ENCODE data around the gene PP2D1. TPM values are rescaled to one million over a fixed set of nuclear protein-coding genes. Genes with fewer than 3 reads are reported as not detected.
"Not testable (repeated sequence)": the region's sequence is repeated elsewhere in the genome, so short reads cannot be mapped to it uniquely, and the experiment has no call there.

PP2D1 gene
- total and polyA plus RNA-seq, 2 donors = not detected

- no peak for DNase-seq (ENCODE audit: low read depth in 6 of 9, low spot score in 9 of 9)
- Histone ChIP-seq H3K9me3 (ENCODE audit: control insufficient read depth in 2 of 2, insufficient read depth in 1 of 2, low read length in 1 of 2) (no peaks in the 10 kb centered on the region), H3K4me3 (ENCODE audit: low read length in 2 of 2) (no peak overlapping the region), H3K27me3 (ENCODE audit: control insufficient read depth in 2 of 2, insufficient read depth in 1 of 2, low read length in 1 of 2) (no peaks in the 10 kb centered on the region), H3K4me1 (ENCODE audit: control insufficient read depth in 2 of 2, insufficient read depth in 2 of 2, low read length in 2 of 2) (no peaks in the 10 kb centered on the region), H3K27ac (ENCODE audit: low read depth in 1 of 2, low read length in 1 of 2) (no peak overlapping the region), H3K36me3 (ENCODE audit: control insufficient read depth in 2 of 2, insufficient read depth in 2 of 2, low read length in 1 of 2) (peaks cover 12 to 24% of the 10 kb centered on the region in 2 donors)
- 96% methylated on average over 4 of the region's 4 CpGs for WGBS
These were observed 51.4 kb downstream of the PP2D1 start for GRCh38 chr3:19960696-19961095.

- Histone ChIP-seq H3K27me3 (ENCODE audit: control insufficient read depth in 2 of 2, insufficient read depth in 1 of 2, low read length in 1 of 2) (no peaks in the 10 kb centered on the region), H3K4me1 (ENCODE audit: control insufficient read depth in 2 of 2, insufficient read depth in 2 of 2, low read length in 2 of 2) (no peaks in the 10 kb centered on the region), H3K4me3 (ENCODE audit: low read length in 2 of 2) (no peak overlapping the region), H3K9me3 (ENCODE audit: control insufficient read depth in 2 of 2, insufficient read depth in 1 of 2, low read length in 1 of 2) (no peaks in the 10 kb centered on the region), H3K27ac (ENCODE audit: low read depth in 1 of 2, low read length in 1 of 2) (no peak overlapping the region), H3K36me3 (ENCODE audit: control insufficient read depth in 2 of 2, insufficient read depth in 2 of 2, low read length in 1 of 2) (peaks cover 12 to 30% of the 10 kb centered on the region in 2 donors)
- 76% methylated on average over 4 of the region's 4 CpGs for WGBS
- no peak for DNase-seq (ENCODE audit: low read depth in 6 of 9, low spot score in 9 of 9)
These were observed 52.6 kb downstream of the PP2D1 start for GRCh38 chr3:19959505-19959904.

GRCh38 chr3:19957354-19957753, 54.7 kb downstream of the PP2D1 start:
- peaks cover 20 to 49% of the 10 kb centered on the region in 2 donors for H3K36me3 ChIP-seq (ENCODE audit: control insufficient read depth in 2 of 2, insufficient read depth in 2 of 2, low read length in 1 of 2)
- WGBS = 97% methylated on average over 9 of the region's 9 CpGs
- not testable (repeated sequence) for H3K4me1 ChIP-seq (ENCODE audit: control insufficient read depth in 2 of 2, insufficient read depth in 2 of 2, low read length in 2 of 2)

GRCh38 chr3:19954676-19955075, 57.4 kb downstream of the PP2D1 start:
- H3K36me3 ChIP-seq (ENCODE audit: control insufficient read depth in 2 of 2, insufficient read depth in 2 of 2, low read length in 1 of 2) = peaks cover 20 to 54% of the 10 kb centered on the region in 2 donors
- no peaks in the 10 kb centered on the region for H3K4me1 ChIP-seq (ENCODE audit: control insufficient read depth in 2 of 2, insufficient read depth in 2 of 2, low read length in 2 of 2)

More at GRCh38 chr3:19957354-19957753, 54.7 kb downstream of the PP2D1 start:
- H3K27ac ChIP-seq (ENCODE audit: low read depth in 1 of 2, low read length in 1 of 2); H3K4me3 ChIP-seq (ENCODE audit: low read length in 2 of 2); DNase-seq (ENCODE audit: low read depth in 6 of 9, low spot score in 9 of 9); H3K9me3 ChIP-seq (ENCODE audit: control insufficient read depth in 2 of 2, insufficient read depth in 1 of 2, low read length in 1 of 2); H3K27me3 ChIP-seq (ENCODE audit: control insufficient read depth in 2 of 2, insufficient read depth in 1 of 2, low read length in 1 of 2): not testable (repeated sequence)

GRCh38 chr3:19950316-19950715, 61.7 kb downstream of the PP2D1 start:
- no peaks in the 10 kb centered on the region for H3K27me3 ChIP-seq (ENCODE audit: control insufficient read depth in 2 of 2, insufficient read depth in 1 of 2, low read length in 1 of 2)
- no peaks in the 10 kb centered on the region for H3K9me3 ChIP-seq (ENCODE audit: control insufficient read depth in 2 of 2, insufficient read depth in 1 of 2, low read length in 1 of 2)
- WGBS = 95% methylated on average over 2 of the region's 2 CpGs
- no peak for DNase-seq (ENCODE audit: low read depth in 6 of 9, low spot score in 9 of 9)
- peaks cover 3 to 13% of the 10 kb centered on the region in 2 donors for H3K4me1 ChIP-seq (ENCODE audit: control insufficient read depth in 2 of 2, insufficient read depth in 2 of 2, low read length in 2 of 2)
- H3K4me3 ChIP-seq (ENCODE audit: low read length in 2 of 2) = no peak overlapping the region
- H3K36me3 ChIP-seq (ENCODE audit: control insufficient read depth in 2 of 2, insufficient read depth in 2 of 2, low read length in 1 of 2) = peaks cover 17 to 41% of the 10 kb centered on the region in 2 donors
- no peak overlapping the region for H3K27ac ChIP-seq (ENCODE audit: low read depth in 1 of 2, low read length in 1 of 2)

More at GRCh38 chr3:19954676-19955075, 57.4 kb downstream of the PP2D1 start:
- no peak for DNase-seq (ENCODE audit: low read depth in 6 of 9, low spot score in 9 of 9)
- no peak overlapping the region for H3K27ac ChIP-seq (ENCODE audit: low read depth in 1 of 2, low read length in 1 of 2)
- WGBS = over 99% methylated on average over 4 of the region's 4 CpGs
- no peaks in the 10 kb centered on the region for H3K9me3 ChIP-seq (ENCODE audit: control insufficient read depth in 2 of 2, insufficient read depth in 1 of 2, low read length in 1 of 2)
- no peaks in the 10 kb centered on the region for H3K27me3 ChIP-seq (ENCODE audit: control insufficient read depth in 2 of 2, insufficient read depth in 1 of 2, low read length in 1 of 2)
- H3K4me3 ChIP-seq (ENCODE audit: low read length in 2 of 2) = no peak overlapping the region

- peak overlapping the region in 1 of 2 donors; percentile 96 for H3K27ac ChIP-seq (ENCODE audit: low read depth in 1 of 2, low read length in 1 of 2)
- DNase-seq (ENCODE audit: low read depth in 6 of 9, low spot score in 9 of 9) = no peak
- peaks cover 3 to 13% of the 10 kb centered on the region in 2 donors for H3K4me1 ChIP-seq (ENCODE audit: control insufficient read depth in 2 of 2, insufficient read depth in 2 of 2, low read length in 2 of 2)
- no peaks in the 10 kb centered on the region for H3K9me3 ChIP-seq (ENCODE audit: control insufficient read depth in 2 of 2, insufficient read depth in 1 of 2, low read length in 1 of 2)
- H3K27me3 ChIP-seq (ENCODE audit: control insufficient read depth in 2 of 2, insufficient read depth in 1 of 2, low read length in 1 of 2) = no peaks in the 10 kb centered on the region
- peak overlapping the region; percentile 87 to 94 for H3K4me3 ChIP-seq (ENCODE audit: low read length in 2 of 2)
- 8% methylated on average over 2 of the region's 2 CpGs for WGBS
- peaks cover 7 to 20% of the 10 kb centered on the region in 2 donors for H3K36me3 ChIP-seq (ENCODE audit: control insufficient read depth in 2 of 2, insufficient read depth in 2 of 2, low read length in 1 of 2)
These were observed 63.9 kb downstream of the PP2D1 start for GRCh38 chr3:19948226-19948591.

GRCh38 chr3:19947549-19948225, 64.4 kb downstream of the PP2D1 start:
- peak in 8 of 9 donors; percentile 37 to 75 (median 44) for DNase-seq (ENCODE audit: low read depth in 6 of 9, low spot score in 9 of 9)
- under 1% methylated on average over 30 of the region's 30 CpGs for WGBS
- peak overlapping the region; percentile 87 to 94 for H3K4me3 ChIP-seq (ENCODE audit: low read length in 2 of 2)
- H3K36me3 ChIP-seq (ENCODE audit: control insufficient read depth in 2 of 2, insufficient read depth in 2 of 2, low read length in 1 of 2) = peaks cover 7 to 17% of the 10 kb centered on the region in 2 donors
- peak overlapping the region; percentile 96 to 97 for H3K27ac ChIP-seq (ENCODE audit: low read depth in 1 of 2, low read length in 1 of 2)
- H3K9me3 ChIP-seq (ENCODE audit: control insufficient read depth in 2 of 2, insufficient read depth in 1 of 2, low read length in 1 of 2) = no peaks in the 10 kb centered on the region
- H3K4me1 ChIP-seq (ENCODE audit: control insufficient read depth in 2 of 2, insufficient read depth in 2 of 2, low read length in 2 of 2) = peaks cover 3 to 13% of the 10 kb centered on the region in 2 donors
- no peaks in the 10 kb centered on the region for H3K27me3 ChIP-seq (ENCODE audit: control insufficient read depth in 2 of 2, insufficient read depth in 1 of 2, low read length in 1 of 2)

GRCh38 chr3:19946832-19947548, 65.1 kb downstream of the PP2D1 start, which contains the start of gene RAB5A:
RAB5A (plus strand) TSS chr3:19947097; CDS start chr3:19950899, 3,802 bp downstream.
- Histone ChIP-seq H3K36me3 (ENCODE audit: control insufficient read depth in 2 of 2, insufficient read depth in 2 of 2, low read length in 1 of 2) (peaks cover 7 to 12% of the 10 kb centered on the region in 2 donors), H3K4me3 (ENCODE audit: low read length in 2 of 2) (peak within 1 kb of the TSS; percentile 87 to 94), H3K4me1 (ENCODE audit: control insufficient read depth in 2 of 2, insufficient read depth in 2 of 2, low read length in 2 of 2) (peaks cover 3 to 13% of the 10 kb centered on the region in 2 donors), H3K27me3 (ENCODE audit: control insufficient read depth in 2 of 2, insufficient read depth in 1 of 2, low read length in 1 of 2) (no peaks in the 10 kb centered on the region), H3K9me3 (ENCODE audit: control insufficient read depth in 2 of 2, insufficient read depth in 1 of 2, low read length in 1 of 2) (no peaks in the 10 kb centered on the region), H3K27ac (ENCODE audit: low read depth in 1 of 2, low read length in 1 of 2) (peak within 1 kb of the TSS; percentile 96 to 97)
- WGBS = under 1% methylated on average over 73 of the region's 73 CpGs
- peak; percentile 85 to 98 (median 94) for DNase-seq (ENCODE audit: low read depth in 6 of 9, low spot score in 9 of 9)
